HUDEP-2 (cell line): ENCODE results near the gene CRAMP1.

Source experiments
- DNase-seq, 76 experiments: peaks; one replicate each; lab custom pipeline; 2025; ENCODE audit not compliant: unreplicated experiment in 76 of 76; lab: John Stamatoyannopoulos, UW

The CRAMP1 gene

DNA sequence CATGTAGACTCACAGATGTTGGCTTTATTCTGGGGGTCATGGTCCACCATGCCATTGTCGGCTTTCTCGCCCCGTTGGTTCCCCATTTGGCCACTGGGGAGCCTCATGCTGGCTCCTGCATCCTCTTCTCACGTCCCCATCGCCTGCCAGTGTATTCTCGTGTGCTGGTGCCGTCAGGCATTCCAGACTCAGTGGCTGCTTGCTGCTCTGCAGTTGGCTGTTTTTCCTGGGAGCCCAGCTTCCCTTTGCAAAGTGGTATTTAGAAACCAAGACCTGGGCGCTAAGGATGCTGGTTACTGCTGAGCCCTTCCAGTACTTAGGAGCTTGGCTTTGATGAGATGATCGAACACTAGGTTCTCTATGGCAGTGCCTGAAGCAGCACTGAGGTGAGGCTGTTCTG, 19.1 kb downstream of the CRAMP1 start:
- no peak for DNase-seq

DNA sequence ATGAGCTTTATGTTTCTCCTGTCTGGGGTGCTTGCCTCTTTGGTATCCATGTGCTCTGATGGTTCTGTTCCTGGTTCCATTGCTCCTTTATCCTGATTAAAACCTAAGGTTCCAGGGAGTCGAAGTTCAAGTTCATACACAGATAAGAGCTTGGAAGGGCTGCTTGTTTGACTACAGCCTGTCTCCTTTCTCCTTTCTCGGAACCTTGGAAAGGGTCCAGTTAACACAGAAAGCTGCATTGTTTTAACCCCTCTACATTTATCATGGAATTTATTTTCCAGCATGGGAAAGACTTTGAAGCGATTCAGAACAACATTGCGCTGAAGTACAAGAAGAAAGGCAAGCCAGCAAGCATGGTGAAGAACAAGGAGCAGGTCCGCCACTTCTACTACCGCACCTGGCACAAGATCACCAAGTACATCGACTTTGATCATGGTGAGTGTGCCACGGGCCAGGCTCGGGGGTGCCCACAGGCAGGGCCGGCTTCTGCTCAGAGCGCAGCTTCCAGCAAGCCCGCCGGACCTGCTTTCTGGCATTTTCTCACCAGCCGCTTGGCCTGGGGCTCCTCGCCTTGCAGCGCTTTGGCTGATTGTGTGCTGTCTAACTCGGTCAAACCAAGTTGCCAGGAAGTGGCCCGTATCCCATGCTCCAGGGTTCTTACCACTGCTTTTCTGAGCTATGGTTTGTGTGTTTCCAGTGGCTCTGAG, 19.9 kb downstream of the CRAMP1 start:
- no peak for DNase-seq

DNA sequence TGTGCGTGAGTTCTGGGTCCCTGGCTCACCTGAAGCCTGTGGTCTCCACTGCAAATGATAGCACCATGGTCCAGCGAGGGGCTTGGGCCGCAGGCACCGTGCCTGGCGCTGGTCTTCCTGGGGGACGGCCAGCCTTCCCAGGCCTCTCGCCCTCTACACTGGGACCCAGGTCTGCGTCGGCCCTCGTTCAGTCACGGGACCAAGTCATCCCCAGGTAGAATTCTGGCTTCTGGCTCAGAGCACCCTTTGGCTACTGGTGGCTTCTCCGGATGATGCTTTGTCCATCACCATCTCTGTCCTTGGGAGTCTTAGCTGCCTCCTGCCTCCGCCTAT, 20.4 kb downstream of the CRAMP1 start:
- no peak for DNase-seq

DNA sequence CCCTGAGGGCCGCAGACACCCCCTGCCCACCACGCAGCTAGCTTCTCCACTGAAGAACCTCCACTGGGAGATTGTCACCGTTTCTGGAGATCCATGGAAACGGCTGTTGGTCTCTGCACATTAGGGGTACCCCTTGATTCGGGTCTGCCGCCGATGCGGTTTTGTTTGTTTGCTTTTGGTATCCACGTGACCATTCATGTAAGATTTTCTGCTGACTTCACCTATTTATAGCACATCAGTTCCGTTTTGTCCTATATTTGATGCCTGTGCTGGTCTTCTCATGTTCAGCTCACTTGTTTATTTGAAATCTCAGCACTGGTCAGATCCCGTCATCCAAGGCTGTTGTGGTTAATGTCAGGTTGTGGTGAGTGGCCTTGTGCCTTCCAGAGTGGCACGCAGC, 21.1 kb downstream of the CRAMP1 start:
- DNase-seq: no peak

DNA sequence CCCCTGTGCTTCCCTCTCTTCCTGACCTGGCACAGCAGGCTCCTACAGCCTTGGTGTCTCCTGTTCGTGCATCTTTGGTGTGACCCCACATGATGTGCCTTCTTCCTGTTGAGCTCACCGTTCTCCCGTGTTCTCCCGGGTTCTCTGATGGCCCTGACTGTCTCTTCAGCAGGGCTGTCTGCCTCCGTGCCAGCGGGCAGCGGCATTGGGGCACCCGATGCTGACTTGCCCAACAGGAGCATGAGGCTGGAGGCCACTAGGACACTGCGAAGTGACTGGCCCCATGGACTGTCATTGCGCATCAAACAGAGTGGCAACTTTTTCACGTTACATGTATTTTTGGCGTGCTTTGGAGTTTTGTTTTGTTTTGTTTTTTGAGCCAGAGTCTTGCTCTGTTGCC, 22.4 kb downstream of the CRAMP1 start:
- DNase-seq: no peak

DNA sequence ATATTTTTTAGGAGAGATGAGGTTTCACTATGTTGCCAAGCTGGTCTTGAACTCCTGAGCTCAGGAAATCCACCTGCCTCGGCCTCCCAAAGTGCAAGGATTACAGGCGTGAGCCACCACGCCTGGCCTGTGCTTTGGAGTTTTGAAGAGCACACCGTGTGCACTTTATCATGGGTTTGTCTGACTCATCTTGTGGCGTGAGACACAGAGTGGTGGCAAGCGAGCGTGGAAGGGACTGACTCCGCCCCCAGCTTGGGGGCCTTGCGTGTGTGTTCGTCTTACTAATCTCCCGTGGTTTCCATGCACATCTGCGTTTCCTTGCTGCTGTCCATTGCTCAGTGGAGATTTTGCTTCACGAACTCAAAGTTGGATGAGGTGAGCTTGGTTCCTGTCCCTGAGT, 22.9 kb downstream of the CRAMP1 start:
- no peak for DNase-seq

DNA sequence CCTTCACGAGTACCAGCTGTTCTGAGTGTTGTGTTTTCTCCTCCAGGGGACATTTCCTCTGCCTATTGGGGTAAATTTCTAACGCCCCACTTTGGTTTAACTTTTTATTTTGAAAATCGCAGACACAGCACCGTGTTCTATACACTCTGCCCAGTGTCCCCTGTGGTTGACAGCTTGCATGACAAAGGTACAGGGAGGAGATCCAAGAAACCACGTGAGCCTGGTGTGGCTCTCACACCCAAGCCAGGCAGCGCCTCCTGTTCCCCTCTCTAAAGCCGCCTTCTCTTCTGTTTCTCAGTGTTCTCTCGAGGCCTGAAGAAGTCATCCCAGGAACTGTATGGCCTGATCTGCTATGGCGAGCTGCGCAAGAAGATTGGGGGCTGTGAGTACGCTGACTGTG, 25.4 kb downstream of the CRAMP1 start:
- no peak for DNase-seq

DNA sequence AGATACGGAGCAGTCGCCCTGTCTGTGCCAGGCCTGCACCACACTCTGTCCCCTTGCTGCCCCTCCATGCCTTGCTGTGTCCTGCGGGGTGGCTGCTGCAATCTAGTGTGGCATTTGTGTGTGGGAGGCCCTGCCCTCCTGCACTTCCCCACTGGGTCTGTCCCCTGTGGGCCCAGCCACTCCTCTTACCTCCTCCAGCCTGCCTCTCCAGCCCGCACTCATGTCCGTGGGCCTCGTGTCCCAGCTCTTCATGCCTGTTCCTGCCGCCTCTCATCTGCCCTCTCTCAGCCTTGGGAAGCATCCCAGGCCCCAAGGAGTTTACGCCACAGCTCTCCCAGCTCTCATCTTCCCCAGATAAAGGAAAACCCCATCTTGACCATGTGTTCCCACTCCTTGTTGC, 26.6 kb downstream of the CRAMP1 start:
- DNase-seq: no peak

DNA sequence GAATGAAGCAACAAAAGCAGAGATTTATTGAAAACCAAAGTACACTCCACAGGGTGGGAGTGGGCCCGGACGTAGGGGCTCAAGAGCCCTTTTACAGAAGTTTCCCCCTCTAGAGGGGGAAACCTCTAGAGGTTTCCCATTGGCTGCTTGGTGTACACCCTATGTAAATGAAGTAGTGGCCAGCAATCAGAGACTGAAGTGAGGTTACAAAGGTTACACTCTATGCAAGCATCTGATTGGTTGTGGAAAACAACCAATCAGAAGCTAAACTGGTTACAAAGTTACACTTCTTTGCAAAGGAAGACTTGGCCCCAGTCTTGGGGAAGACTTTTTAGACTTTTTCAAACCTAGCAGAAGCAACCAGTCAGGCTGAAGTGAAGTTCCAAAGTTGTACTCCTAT, 27.1 kb downstream of the CRAMP1 start:
- DNase-seq: no peak

DNA sequence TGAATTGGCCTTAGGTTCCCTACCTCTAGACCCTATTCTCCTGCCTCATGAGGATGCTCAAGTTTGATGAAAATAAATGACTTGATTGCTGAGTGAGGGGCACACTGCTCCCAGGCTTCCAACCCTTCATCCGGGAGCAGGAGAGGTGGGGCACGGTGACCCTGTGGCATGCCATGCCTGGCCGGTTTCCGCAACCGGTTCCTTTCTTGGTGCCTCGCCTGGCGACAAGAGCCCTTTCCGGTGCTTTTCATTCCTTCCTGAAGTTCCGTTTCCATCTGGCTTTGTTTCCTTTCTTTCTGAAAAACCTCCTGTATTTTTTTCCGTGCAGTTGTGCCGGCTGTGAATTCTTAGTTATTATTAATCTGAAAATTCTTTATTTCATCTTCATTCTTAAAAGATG, 27.7 kb downstream of the CRAMP1 start:
- no peak for DNase-seq

DNA sequence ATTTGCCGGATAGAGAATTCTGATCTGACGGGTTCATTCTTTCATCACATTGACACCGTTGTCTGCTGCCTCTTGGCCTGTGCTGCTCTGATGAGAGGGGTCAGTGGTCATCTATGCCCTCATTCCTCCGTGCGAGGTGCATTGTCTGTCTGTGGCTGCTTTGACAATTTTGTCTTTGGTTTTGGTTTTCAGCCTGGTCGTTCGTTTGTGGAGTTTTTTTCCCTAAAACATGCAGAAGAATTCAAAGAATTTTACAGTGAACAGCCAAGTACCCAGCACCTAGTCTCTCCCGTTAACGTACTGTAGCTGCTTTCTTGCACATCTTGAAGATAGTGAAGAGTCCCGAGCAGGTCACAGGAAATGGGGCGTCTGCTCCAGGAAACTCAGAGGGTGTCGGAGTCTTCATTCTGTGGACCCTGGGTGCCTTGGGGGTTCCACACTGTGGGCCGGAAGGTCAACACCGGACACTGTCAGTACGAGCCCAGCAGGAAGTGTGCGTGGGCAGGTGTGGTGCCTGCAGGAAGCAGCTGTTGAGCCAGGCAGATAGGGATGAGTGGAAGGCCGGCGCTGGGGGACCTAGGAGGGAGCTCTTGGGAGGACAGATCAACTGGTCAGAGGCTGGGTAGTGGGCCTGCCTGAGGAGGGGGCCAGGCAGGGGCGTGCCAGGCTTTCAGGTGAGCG, 28.2 kb downstream of the CRAMP1 start:
- DNase-seq: no peak

DNA sequence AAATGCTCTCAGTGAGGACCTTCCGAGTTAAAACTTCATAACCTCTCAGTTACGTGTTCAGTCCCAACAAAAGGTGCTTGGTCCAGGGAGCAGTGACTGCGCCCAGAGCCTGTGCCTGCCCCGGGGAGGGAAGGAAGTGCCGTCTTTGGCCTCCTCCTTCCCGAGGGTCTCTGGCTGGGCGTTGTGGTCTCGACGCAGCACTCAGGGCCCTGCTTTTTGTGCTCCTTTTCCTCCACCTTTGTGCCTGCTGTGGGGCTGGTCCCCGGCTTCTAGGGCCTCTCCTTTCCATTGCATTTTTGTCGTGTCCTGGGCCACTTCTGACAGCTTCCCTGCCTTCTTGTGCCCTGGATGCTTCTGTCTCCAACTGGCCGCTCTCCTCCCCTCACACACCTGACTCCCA, 29.1 kb downstream of the CRAMP1 start:
- no peak for DNase-seq

DNA sequence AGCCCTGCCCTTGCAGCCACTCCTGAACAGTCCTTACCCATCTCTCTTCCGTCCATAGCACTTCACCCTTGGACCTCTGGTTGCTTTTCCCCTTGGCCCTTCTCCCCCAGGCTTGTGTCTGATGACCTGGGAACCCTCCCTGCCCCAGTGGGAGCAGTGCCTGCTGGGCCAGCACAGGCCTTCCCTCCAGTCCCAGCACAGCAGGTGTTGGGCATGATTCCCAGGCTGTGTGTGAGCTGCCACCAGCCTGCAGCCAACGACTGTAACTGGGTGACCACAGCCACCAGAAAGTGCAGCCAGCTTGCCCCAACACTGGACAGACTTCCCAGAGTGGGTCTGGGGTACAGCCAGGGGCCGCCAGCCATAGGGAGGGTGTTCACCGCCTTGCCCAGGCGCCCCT, 30.0 kb downstream of the CRAMP1 start:
- no peak for DNase-seq

DNA sequence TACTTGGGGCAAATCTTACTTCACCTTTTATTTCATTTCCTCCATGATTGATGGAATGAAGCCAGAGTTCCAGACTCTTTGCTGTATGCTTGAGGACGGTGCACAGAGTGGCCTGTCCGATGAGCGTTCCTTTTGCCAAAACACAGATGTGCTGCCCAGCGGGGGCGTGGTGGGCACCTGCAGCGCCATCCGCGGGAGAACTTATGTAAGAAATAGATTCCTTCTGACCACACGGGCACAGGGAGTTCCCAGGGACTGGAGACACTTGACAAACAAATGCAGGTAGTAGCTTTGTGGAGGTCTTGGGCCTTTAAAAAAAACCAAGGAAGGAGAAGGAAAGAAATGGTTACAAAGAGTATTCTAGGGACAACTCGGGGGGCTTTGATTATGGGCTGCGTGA, 30.6 kb downstream of the CRAMP1 start:
- no peak for DNase-seq

DNA sequence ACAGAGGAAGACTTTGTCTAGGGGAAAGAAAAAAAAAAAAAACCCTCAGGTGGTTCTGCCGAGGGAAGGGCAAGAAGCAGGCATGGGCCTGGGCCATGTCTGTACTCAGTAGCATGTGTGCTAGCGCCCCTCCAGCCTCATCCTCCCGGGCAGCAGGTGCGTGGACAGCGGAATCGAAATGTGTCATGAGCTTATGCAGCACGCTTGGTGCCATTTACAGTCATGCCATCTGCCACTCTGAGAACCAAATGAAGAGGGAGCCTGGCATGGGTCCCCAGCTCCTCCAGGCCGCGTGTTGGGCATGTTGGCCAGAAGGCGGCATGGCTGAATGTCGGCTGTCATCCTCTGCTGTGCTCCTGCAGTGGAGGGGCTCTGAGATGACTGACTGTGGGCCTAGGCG, 31.4 kb downstream of the CRAMP1 start:
- no peak for DNase-seq

DNA sequence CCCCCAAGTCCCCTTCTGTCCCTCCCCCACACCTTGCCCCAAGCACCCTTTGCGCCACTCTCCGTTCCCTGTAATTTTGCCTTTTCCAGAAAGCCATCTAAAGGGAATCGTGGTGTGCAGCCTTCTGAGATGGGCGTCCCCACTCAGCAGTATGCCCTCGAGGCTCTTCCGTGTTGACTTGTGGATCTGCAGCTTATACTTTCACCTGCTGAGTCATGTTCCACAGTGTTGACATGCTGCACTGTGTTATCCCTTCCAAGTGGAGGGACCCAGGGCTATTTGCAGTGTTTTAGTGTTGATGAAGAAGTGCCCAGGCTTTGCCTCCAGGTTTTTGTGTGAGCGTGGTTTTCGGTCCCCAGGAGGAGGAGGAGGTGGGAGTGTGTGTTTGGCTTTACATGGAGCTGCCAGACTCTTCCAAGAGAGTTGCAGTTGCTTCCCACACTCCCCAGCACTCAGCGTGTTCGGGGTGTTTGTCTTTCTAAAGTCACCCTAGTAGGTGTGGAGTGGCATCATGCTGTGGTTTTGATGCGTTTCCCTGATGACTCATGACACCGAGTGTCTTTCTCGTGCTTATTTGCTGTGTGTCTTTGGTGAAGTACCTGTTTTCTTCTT, 33.9 kb downstream of the CRAMP1 start:
- DNase-seq: peak in 11 of 76 experiments; percentile 6 to 36 (median 14)

DNA sequence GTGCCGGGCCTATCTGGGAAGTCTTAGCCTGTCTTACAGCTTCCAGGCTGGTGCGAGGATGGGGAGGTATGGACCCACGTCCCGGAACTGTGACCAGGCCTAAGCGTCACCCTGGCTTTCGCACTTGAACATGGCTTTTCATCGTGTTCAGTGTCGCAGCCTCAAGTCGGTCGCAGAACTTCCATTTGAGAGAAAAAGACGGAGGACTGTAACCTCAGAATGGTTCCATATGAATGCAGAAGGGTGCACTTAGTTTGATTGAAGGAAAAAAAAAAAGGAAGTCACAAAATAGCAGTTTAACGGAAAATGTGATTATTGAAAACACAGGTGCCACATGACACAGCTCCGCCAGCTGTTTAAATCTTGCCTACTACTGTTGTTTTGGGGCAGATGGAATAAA, 35.7 kb downstream of the CRAMP1 start:
- no peak for DNase-seq

DNA sequence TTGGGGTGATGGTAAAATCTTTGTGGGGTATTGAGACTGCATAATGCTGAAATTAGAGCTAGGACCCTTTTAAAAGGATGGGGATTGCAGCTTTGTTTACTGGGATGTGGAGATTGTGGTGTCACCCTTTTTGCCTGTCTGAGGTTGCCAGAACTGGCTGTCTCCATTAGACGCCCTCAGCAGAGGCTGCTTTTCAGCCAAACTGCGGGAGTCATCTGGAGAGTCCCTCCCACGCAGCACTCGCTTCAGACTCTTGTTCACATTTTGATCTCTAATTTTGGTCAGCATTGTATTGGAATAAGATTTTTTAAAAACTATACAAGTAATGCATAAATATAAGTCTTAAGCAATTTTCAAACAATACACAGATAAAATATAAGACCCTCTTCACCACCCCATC, 38.0 kb downstream of the CRAMP1 start:
- DNase-seq: no peak

DNA sequence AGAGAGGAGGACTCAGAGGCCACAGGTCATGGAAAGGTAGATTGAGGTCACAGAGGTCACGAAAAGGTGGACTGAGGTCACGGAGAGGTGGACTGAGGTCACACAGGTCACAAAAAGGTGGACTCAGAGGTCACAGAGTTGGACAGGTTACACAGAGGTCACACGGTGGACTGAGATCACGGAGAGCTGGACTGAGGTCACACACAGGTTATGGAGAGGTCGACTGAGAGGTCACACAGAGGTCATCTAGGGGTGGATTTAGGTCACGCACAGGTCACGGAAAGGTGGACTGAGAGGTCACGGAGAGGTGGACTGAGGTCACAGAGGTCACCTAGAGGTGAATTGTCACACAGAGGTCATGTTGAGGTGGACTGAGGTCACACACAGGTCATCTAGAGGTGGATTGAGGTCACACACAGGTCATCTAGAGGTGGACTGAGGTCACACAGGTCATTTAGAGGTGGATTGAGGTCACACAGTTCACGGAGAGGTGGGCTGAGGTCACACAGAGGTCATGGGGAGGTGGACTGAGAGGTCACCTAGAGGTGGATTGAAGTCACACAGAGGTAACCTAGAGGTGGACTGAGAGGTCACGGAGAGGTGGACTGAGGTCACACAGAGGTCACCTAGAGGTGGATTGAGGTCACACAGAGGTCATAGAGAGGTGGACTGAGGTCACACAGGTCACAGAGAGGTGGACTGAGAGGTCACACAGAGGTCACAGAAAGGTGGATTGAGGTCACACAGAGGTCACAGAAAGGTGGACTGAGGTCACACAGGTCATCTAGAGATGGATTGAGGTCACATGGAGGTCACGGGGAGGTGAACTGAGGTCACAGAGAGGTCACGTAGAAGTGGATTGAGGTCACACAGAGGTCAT, 39.2 kb downstream of the CRAMP1 start:
- no peak for DNase-seq

DNA sequence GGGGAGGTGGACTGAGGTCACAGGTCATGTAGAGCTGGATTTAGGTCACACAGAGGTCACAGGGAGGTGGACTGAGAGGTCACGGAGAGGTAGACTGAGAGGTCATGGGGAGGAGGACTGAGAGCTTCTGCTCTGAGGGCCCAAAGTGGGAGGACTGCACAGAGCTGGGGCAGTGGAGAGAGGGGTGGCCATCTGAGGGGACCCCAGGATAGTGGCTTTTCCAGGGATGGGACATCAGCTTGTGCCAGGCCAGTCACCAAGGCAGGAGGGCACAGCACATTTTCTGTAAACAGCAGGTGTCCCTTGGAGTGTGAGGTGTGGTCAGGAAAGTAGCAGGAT, 39.8 kb downstream of the CRAMP1 start:
- no peak for DNase-seq

DNA sequence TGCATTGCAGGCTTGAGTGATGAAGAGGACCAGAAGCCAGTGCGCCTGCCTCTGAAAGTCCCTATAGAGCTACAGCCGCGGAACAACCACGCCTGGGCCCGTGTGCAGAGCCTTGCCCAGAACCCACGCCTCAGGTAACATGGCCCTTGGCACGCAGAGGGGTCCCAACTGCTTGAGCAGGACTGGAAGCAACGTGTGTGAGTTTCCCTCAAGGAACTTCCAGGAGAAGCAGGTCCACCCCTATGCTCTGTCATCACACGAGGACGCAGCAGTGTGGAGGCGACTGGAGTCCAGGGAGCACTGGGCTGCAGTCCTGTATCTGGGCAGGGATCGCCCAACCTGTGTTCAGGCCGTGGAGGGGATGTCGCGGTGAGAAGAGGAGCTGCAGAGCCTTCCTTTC, 40.9 kb downstream of the CRAMP1 start:
- DNase-seq: no peak
